Hepatocyte (in vitro differentiated cells): ENCODE measurements around the gene FMNL2.

Experiments
- EZH2 ChIP-seq: fragments of 200-600 bp; sonication (generic); IDR thresholded peaks from 2 replicates; pipeline ENCODE4 v1.6.1; 2016; ENCODE audit warnings: antibody characterized with exemption, mild to moderate bottlenecking, borderline replicate concordance
- TF ChIP-seq, protein P1 (sequence below): fragments of 200-600 bp; sonication (generic); IDR thresholded peaks from 2 replicates; pipeline ENCODE4 v1.5.1; 2016; ENCODE audit warnings: antibody characterized with exemption, mild to moderate bottlenecking; ENCODE audit not compliant: poor library complexity

GRCh38 chr2:152637251-152637650, 302.3 kb downstream of the FMNL2 start:
- TF ChIP-seq, protein P1, sequence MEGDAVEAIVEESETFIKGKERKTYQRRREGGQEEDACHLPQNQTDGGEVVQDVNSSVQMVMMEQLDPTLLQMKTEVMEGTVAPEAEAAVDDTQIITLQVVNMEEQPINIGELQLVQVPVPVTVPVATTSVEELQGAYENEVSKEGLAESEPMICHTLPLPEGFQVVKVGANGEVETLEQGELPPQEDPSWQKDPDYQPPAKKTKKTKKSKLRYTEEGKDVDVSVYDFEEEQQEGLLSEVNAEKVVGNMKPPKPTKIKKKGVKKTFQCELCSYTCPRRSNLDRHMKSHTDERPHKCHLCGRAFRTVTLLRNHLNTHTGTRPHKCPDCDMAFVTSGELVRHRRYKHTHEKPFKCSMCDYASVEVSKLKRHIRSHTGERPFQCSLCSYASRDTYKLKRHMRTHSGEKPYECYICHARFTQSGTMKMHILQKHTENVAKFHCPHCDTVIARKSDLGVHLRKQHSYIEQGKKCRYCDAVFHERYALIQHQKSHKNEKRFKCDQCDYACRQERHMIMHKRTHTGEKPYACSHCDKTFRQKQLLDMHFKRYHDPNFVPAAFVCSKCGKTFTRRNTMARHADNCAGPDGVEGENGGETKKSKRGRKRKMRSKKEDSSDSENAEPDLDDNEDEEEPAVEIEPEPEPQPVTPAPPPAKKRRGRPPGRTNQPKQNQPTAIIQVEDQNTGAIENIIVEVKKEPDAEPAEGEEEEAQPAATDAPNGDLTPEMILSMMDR: no peak
- no peak for TF ChIP-seq EZH2
